GM21360 (cell line): ENCODE results near the gene MYCN.

Source experiments
- ATAC-seq: cut with Tn5 transposase; IDR thresholded peaks from one replicate; pipeline ENCODE4 v1.9.1; 2021; ENCODE audit warnings: mild to moderate bottlenecking, moderate library complexity; ENCODE audit not compliant: unreplicated experiment

The MYCN gene

DNA sequence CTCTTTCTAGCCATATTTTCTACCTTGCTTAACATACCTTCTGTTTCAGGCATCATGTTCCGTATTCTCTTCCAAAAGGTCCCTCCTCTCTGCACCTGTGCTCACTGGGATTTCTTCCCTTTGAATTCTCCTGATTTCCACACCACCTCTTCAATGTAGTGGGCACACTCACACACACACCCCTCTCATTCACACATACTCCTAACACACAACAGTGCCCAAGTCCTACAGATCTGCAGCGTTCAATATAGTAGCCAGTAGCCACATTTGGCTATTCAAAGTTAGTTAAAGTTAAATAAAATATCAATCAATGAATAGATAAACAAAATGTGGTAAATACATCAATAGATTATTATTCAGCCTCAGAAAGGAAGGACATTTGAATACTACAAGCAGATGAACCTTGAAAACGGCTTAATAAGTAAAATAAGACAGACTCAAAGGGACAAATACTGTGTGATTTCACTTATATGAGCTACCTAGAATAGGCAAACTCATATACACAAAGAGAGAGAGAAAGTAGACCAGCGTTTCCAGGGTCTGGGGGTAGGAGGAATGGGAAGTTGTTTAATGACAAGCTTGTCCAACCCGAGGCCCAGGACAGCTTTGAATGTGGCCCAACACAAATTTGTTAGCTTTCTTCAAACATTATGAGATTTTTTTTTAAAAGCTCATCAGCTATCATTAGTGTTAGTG lies 34.4 kb downstream of the MYCN start:
- ATAC-seq = no peak

DNA sequence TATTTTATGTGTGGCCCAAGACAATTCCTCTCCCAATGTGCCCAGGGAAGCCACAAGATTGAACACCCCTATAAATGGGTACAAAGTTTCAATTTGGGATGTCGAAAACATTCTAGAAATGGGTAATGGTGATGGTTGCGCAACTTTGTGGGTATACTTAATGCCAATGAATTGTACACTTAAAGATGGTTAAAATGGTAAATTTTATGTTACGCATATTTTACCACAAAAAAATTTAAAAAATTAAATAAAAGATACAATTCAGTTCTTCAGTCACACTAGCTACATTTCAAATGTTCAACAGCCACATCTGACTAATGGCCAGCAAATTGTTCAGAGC lies 34.9 kb downstream of the MYCN start:
- no peak for ATAC-seq

DNA sequence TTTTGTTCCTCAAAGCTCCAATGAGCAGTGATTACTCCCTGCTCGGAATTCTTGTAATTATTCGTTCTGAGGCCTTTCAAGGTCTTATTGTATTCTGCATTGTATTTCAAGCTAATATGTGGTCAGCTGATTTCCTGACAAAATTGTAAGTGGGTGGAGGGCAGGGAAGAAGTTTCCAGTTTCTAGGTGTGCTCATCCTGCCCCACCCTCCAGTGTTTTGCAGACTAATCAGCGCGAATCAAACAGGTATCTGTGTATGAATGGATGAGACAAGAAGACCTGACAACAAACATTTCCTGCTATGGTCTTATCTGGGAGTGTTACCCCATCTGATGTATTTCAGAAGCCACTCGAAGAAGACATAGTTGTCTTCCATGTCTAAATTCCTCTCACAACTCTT lies 35.3 kb downstream of the MYCN start:
- no peak for ATAC-seq

DNA sequence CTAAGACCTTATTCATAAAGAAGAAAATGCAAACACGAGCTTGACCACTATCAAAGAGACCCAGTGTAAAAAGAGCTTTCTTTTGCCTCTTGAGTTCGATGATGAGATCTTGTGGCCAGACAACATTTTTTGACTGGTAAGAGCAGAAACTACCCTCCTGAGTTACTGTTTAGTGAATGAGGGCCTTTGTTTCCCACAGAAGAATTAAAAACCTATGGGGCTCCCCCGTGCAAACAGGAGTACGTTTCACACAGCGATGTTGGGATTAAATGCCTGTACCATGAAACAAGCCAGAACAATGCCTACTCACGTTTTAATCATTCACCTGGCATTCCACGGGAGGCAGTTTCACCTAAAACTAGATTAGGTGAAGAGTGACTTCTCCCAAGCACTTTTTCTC lies 36.0 kb downstream of the MYCN start:
- no peak for ATAC-seq

DNA sequence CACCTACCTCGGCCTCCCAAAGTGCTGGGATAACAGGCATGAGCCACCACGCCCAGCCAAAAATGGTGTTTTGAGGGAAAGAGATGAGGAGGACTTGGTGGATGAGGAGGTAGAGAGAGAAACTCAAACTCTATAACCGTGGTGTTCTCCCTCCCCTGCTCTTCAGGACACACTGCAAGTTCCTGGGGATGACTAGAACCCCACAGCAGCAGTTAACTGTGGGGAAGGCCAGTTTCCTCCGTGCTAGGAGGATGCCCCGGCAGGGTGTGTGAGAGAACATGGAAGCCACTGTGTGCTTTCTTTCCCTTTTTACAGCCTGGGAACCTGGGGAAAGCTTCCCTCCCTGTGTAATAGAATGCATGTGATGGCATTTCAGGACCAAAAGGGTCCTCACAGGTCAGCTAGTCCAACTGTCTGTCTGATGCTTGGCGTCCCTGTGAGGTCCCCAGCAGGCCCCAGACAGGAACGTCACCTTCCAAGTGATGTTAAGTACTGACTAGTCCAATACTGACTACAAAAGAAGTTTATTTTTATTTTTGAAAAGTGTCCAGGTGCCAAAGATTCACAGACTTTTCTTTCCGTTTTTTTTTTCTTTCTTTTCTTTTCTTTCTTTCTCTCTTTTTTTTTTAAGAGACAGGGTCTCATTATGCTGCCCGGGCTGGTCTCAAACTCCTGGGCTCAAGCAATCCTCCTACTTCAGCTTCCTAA lies 38.9 kb downstream of the MYCN start:
- no peak for ATAC-seq

DNA sequence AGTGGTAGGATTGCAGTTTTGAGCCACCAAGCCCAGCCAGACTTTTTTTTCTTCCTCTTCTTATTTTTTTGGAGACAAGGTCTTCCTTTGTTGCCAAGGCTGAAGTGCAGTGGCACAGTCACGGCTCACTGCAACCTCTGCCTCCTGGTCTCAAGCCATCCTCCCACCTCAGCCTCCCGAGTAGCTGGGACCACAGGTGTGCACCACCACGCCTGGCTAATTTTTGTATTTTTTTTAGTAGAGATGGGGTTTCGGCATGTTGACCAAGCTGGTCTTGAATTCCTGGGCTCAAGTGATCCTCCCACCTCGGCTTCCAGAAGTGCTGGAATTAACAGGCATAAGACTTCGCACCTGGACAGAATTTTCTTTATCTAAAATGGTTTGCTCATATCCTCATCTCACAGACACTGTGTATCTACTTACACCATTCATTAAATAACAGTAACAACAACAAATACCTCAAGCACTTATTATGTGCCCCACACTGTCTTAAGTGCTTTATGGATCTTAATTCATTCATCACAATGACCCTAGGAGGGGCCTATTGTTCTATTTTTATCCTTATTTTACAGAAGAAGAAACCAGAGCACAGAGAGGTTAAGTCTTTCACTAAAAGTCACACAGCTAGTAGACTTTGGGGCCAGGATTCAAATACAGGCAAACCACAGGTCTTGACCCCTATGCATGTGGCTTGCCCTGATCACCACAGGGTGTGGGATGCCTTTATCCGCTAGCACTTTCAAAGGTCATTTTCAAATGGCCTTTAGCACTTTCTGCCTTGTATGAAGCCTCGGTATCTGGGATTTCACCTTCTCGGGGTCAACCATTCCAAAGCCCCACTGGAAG lies 39.6 kb downstream of the MYCN start:
- no peak for ATAC-seq

DNA sequence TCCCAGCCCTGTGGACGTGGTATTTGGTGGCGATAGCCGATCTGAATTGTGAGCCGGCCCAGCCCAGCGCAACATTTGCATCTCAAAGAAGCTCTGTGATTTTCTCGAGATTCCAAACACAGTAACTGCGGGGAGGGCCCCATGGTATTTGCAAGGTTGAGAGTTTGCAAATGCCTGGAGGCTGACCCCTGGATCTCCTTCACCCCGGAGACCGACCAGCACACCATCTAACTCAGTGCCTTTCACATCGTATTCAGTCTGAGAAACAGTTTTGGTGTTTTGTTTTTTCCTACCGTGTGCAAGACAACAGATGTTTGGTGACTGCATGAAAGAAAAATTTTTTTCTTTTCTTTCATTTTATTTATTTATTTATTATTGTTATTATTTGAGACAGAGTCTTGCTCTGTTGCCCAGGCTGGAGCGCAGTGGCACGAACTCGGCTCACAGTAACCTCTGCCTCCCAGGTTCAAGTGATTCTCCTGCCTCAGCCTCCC lies 40.3 kb downstream of the MYCN start:
- ATAC-seq = no peak

DNA sequence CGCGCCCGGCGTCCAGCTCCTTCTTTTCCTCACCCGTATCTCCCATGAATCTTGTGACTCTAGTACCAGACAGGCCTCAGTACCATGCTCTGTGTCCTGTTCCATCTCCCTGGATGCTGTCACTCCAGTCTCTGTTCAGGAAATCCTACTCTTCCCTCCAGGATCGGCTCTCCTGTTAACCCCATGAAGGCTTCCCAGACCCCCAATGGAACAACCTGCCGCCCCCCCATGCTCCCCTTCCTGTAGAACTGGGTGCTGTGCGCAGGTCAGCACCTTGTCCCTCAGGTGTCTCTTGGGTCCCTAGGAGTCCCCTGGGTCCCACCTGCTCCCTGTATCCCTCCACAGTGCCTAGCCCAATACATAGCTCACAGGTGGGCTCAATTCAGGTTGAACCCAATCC lies 41.3 kb downstream of the MYCN start:
- ATAC-seq = no peak

DNA sequence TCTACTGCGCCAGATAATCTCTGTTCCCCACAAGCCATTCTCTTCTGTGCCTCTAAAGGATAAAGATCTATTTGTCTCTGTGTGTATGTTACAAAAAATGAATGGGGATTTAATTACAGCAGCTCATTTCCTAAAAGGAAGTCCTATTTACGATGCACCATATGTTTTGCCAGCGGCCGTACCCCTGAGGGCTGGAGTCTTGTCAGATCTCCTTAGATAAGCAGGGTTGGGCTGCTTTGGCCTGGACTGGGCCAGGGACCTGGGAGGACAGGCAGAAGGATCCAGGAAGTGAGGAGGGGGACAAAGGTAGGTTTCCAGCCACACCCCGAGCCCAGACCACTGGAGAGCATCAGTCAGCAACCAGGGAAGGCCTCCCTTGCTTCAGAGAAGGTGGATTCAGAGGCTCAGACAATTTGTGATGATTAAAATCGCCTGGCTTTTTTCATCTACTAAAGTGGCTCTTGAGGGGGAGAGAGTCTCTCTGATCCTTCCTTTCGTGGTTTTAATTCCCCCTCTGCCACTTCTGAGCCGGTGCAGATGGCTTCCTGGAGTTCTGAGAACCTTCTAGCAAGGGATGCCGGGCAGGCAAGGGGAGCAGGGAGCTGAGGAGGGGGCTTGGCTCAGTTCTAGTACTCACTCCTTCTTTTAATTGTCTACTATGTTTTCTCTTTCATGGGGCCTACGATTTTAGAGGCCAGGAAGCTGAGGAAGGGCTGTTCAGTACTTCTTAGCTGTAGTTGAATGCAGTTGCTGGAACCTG lies 42.1 kb downstream of the MYCN start:
- no peak for ATAC-seq

DNA sequence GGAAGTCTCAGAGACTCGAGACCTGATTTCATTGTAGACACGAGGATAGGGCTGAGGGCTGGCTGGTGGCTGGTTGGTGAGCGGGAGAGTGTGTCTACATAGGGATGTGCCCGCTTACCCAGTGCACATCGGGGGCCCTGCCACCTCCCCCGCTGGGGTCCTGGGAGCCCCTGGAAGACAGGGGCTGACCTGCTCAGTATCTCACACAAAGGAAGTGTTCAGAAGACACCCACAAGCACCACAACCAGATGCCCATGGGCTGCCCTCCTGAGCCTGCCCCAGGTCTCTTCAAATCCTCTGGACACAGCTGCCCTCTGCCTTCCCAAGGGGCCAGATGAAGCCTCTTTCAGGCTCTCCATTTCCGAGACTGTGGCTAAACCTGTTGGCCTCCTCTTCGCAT lies 43.1 kb downstream of the MYCN start:
- ATAC-seq = no peak

DNA sequence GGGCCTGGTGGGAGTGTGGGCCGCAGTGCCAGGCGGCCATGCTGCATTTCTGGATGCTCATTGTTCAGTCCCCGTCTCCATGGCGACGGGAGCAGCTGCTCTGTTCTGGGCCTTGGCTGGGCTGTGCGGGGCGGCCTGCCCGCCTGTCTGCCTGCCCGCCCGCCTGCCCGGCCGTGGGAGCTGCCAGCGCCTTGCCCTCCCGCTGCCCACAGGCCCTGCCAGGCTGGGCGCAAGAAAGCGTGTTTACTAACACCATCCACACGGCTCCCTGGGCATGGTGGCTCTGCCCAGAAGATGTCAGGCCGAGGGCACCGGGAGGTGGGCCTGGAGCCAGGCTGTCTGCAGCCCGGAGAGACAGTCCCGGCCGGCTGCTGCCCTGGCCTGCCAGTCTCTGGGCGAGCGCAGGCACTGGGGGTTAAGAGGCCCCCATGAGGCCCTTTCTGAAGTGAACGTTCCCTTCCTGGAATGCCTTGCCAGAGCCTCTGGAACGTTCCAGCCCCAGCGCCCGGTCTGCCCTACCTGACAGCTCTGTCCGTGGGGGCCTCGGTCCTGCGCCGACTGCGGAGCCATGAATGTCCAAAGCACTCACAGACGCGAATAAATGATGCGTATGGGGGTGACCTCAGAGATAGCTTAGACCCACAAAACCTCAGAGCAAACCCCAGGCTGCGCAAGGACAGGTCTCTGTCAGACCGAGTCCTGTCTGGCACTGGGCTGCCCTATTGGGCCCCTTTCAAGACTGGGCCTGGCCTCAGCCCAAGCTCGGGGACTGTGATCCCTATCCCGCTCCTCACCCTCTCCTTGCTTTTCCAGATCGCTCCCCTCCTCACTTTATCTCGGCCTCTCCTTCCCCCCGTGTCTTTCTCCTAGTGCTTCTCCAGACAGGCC lies 44.3 kb downstream of the MYCN start:
- no peak for ATAC-seq

DNA sequence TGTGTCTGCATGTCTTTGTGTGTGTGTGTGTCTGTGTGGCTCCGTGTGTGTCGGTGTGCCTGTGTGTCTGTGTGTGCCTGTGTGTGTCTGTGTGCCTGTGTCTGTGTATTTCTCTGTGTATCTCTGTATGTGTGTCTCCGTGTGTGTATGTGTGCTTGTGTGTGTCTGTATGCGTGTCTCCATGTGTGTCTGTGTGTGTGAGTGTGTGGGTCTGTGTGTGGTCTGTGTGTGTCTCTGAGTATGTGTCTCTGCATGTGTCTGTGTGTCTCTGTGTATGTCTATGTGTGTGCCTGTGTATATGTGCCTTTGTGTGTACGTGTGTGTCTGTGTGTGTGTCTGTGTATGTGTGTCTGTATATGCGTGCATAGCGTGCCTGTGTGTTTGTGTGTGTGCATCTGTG lies 45.2 kb downstream of the MYCN start:
- no peak for ATAC-seq

DNA sequence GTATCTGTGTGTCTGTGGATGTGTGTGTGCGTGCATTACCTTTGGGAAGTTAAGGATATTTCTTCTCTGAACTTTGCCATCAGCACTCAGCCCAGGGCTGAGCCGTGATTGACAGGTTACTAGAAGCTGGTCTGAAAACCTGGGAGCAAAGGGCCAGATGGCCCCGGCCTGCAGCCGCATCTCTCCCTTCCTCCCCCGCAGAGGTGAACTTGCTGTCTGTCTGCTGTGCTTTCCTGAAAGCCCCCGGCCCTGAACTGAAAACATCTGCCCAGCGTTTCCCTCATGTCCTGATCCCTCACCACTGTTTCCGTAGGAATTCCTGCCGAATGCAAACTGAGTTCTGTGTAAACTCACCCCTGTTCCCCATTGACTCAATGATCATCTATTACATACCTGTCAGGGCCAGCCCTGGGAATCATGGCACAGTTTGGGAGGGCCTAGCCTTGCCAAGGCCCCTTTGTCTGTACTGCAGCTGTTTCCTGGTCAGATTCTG lies 45.8 kb downstream of the MYCN start:
- ATAC-seq = no peak

DNA sequence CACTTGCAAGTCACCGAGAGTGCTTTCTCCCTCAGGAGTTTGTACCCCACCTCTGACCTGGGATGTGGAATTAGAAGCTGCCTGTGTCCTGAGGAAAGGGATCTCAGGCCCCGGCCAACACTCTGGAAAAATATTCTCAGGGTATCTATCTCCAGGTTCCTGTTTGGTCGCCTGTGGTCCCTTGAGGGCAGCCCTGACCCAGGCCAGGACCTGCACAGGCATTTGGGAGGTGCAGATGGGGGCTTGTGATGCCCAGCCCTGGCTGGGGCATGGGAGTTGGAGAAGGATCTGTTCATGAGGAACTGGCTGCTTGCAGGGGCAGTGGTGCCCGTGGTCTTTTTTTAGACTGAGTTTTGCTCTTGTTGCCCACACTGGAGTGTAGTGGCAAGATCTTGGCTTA lies 46.3 kb downstream of the MYCN start:
- ATAC-seq = no peak

DNA sequence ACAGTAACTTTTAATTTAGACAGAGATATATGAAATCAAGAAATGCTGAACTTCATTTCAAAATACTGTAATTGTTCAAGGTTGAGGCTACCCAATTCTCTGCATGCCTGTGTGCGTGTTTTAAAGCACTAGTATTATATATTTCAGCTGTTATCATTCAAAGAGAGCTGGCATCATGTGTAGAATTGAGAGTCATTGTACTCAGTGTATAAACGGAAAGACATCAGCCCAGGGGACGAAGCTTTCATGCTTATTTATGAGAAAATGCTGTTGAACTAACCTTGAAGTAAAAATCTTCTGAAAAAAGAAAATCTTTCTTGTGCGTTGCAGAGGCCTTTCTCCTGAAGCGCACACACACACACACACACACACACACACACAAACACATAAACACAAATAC lies 48.4 kb downstream of the MYCN start:
- no peak for ATAC-seq

DNA sequence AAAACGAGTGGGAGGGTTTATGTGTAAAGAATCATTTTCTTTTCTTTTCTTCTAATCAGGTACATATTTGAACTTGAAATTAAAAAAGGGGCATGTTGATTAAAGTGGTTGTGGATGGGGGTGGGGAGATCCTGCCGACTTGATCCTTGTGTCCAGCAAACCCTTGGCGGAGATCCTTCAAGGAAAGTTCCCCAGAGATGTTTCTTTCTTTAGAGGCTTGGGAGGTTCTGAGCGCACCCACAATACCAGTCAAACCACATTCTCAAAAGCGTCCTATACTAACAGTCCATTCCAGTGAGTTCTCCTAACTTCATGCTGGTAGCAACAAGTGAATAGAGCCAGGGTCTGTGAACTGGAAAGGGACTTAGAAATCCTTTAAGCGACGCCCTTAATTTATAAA lies 49.2 kb downstream of the MYCN start:
- no peak for ATAC-seq

DNA sequence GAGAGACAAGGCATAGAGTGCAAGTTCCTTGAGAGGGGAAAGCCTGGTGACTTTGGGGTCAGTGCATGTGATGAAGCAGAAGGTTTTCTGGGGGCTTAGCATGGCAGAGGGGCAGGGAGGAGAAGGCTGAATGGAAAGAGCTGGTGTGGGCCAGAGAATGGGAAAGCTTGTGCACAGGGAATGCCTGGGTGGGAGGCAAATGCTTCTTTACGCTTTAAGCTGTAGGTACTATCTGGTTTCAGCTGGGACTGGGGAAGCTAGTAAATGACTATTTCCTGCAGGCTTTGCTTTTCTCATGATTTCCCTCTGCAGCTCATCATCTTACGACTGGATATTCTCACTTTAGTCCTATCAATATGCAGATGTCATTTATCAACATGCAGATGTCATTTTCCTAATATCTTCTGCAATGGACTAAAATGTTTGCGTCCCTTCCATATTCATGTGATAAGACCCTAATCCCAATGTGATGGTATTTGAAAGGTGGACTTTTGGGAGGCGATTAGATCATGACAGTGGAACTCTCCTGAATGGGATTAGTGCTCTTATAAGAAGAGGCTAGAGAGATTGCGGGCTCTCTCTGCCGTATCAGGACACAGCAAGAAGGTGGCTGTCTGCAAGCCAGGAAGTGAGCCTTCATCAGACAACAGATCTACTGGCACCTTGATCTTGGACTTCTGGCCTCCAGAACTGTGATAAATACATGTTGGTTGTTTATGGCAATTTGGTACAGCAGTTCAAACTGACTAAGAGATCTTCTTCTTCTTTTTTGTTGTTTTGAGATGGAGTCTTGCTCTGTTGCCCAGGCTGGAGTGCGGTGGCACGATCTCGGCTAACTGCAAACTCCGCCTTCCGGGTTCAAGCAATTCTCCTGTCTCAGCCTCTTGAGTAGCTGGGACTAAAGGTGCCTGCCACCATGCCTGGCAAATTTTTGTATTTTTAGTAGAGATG lies 50.1 kb downstream of the MYCN start:
- ATAC-seq = no peak

DNA sequence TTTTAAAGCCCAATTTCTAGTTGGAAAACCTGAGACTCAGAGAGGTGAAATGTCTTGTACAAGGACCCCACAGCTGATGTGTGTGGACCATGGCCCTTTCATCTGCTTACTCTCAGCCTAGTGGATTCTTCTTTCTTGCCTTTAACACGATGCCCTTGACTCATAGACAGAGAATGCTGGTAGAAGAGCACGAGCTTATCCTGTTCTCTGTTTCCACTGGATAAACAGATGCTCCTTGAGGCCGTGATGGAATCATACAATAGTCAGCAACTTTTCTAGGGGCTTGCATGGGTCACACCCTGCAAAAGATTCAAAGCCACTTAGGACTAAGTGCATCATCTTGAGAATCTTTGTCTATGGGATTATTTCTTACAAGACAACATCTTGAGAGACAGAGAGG lies 50.9 kb downstream of the MYCN start:
- no peak for ATAC-seq
